Kidney tubule cell (primary cell): ENCODE results near the gene SPEN.
"Not testable (repeated sequence)": the region's sequence is repeated elsewhere in the genome, so short reads cannot be mapped to it uniquely, and the experiment has no call there.

Experiments
- DNase-seq: peaks from one replicate; pipeline ENCODE4 v3.0.0-alpha.2; 2018; ENCODE audit warnings: low spot score

Gene SPEN

GRCh38 chr1:15847100-15847892 is at the start of gene SPEN:
Gene SPEN, plus strand, starts transcription at chr1:15847707. Its CDS starts 361 bp downstream, at chr1:15848068.
- peak; percentile 98 for DNase-seq

- peak; percentile 99 for DNase-seq
Measured at GRCh38 chr1:15799004-15799867, 48.3 kb upstream of the SPEN start.

- peak; percentile 99 for DNase-seq
Measured at GRCh38 chr1:15799928-15800835, 47.3 kb upstream of the SPEN start.

- peak; percentile 47 for DNase-seq
Measured at GRCh38 chr1:15802234-15802965, 45.1 kb upstream of the SPEN start.

- no peak for DNase-seq
Measured at GRCh38 chr1:15803380-15803779, 44.1 kb upstream of the SPEN start.

- no peak for DNase-seq
Measured at GRCh38 chr1:15804060-15804459, 43.4 kb upstream of the SPEN start.

- no peak for DNase-seq
Measured at GRCh38 chr1:15807121-15807520, 40.4 kb upstream of the SPEN start.

- not testable (repeated sequence) for DNase-seq
Measured at GRCh38 chr1:15807549-15807948, 40.0 kb upstream of the SPEN start, which contains the start of gene UQCRHL. Gene UQCRHL, minus strand, starts transcription at chr1:15807649. Its CDS starts 0 bp downstream, at chr1:15807649.

- no peak for DNase-seq
Measured at GRCh38 chr1:15808955-15809354, 38.6 kb upstream of the SPEN start.

GRCh38 chr1:15810073-15810472 is 37.4 kb upstream of the SPEN start:
- DNase-seq: no peak

- no peak for DNase-seq
Measured at GRCh38 chr1:15816674-15817073, 30.8 kb upstream of the SPEN start.

- DNase-seq: no peak
Measured at GRCh38 chr1:15820478-15820877, 27.0 kb upstream of the SPEN start.

- no peak for DNase-seq
Measured at GRCh38 chr1:15825800-15826199, 21.7 kb upstream of the SPEN start.

- DNase-seq: no peak
Measured at GRCh38 chr1:15826810-15827507, 20.5 kb upstream of the SPEN start.

- not testable (repeated sequence) for DNase-seq
Measured at GRCh38 chr1:15827567-15827966, 19.9 kb upstream of the SPEN start.

GRCh38 chr1:15828931-15829330 is 18.6 kb upstream of the SPEN start:
- DNase-seq: not testable (repeated sequence)

- DNase-seq: no peak
Measured at GRCh38 chr1:15830258-15830657, 17.2 kb upstream of the SPEN start.

- DNase-seq: no peak
Measured at GRCh38 chr1:15833069-15833679, 14.3 kb upstream of the SPEN start.

- no peak for DNase-seq
Measured at GRCh38 chr1:15833842-15834405, 13.6 kb upstream of the SPEN start.
